ENCODE measurements around the gene TECPR1.

The TECPR1 gene

DNA sequence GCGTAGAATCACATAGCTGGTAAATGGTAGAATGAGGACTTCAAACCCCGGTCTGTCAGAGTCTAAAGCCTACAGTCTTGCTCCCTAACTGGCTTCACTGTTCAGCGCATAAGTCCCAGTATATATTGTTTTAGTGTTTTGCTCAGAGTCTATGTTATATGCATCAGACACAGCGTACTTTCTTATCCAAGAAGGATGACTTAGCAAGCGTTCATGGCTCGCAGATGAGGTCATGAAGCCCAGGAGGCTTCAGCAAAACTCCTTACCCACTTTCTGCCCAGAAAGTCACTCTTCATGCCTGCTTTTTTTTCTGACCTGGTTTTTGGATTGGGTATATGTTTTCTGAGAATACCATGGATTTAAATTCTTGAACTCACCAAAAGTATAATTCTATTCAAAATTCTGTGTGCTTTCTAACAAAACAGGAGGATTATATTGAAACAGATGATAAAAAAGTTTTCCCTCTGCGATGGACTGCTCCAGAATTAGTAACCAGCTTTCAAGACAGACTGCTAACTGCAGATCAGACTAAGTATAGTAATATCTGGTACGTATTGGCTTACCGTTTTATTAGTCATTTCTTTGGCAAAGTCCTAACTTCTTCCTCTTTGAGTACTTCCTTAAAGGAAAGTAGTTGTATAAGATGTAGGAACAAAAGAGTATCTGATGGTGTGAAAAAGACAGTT, 65.4 kb downstream of the TECPR1 start:
- no peak for DNase-seq

DNA sequence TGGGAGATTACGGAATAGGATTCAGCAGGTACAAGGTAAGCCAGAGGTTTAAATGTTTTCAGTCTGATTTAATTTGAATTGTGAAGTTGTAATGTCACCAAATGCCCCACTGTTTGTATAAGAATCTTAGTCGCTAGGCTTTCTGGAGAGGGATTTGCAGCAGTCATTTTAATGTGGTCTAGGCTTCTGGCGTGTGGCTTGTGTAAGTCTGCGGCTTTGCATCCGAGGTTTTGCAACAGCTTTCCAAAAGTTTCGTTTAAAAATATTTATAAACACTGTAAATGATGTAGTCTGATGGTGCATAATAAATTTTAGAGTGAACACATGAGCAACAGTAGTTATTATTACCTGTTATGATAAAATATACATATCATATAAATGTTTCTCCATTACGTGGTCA, 66.9 kb downstream of the TECPR1 start:
- no peak for DNase-seq

DNA sequence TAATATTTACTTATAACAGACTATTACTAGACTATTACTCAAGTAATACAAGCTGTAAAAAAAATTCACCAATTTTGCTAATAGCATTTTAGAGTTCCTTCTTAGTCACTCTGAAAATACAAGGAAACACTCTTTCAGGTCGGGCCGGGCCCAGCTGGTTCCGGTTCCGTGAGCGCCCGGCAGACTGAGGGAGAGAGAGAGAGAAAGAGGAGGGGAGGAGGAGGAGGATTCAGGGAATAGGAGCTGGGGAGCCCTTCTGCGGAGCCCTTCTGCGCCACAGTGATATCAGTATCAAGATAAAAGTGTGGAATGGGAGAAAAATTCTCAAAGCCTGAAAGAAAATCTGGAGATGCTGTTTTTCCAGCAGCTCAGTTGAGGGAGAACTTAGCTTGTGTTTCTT, 71.3 kb downstream of the TECPR1 start:
- no peak for DNase-seq

DNA sequence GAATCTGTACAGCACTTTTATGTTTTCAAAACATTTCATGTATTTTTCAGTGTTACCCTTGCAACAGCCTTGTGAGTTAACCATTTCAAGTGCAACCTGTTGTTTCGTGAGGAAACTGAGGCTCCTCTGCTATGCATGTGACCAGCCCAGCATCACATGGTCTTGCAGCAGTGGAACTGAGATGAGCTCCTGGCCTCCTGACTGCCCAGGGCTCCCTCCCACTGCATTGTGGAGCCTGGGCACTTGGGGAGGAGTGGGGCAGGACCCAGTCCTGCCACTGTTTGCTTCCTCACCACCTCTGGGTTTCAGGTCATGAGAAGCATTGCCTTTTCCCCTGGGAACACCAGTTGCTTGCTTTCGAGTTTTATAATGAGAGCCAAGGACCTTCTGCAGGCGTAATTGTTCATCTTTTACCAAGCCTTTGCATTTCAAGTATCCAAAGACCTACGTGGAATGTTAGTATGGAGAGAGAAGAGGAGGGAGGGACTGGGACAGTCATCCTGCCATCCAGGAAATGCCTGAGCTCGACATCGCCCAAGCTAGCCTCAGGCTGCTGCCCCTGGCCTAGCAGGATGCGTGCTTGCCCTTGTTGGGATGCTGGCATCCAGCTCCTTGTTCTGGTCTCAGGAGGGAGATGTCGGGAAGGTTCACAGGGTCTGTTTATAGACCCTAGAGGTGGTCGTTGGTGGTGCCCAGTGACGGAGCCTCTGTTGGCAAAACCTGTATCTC, 73.1 kb downstream of the TECPR1 start:
- DNase-seq = no peak

DNA sequence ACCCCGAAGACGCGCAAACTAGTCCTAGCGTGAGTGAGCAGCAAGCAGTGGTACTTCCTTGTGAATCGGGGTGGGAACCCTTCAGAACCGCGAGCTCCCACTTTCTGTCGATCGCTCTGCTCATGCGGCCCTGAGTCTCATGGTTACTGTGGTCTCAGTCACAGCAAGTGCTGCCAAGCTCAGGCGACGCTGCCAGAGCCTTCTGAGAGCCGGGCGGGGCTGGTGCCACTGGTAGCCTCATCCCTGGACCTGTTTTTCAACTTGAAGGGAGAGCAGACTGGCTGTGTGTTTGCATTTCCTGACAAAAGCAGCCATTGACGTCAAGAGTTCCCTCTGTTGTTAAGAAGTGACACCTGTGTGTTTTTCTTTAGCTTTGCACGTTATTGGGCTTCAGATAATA, 73.7 kb downstream of the TECPR1 start:
- no peak for DNase-seq

GRCh38 chr7:98177553-98177952, 74.5 kb downstream of the TECPR1 start:
- no peak for DNase-seq

- no peak for DNase-seq
These were observed 76.6 kb downstream of the TECPR1 start for GRCh38 chr7:98175260-98175940.

- DNase-seq = no peak
These were observed 77.4 kb downstream of the TECPR1 start for GRCh38 chr7:98174334-98175259.

DNA sequence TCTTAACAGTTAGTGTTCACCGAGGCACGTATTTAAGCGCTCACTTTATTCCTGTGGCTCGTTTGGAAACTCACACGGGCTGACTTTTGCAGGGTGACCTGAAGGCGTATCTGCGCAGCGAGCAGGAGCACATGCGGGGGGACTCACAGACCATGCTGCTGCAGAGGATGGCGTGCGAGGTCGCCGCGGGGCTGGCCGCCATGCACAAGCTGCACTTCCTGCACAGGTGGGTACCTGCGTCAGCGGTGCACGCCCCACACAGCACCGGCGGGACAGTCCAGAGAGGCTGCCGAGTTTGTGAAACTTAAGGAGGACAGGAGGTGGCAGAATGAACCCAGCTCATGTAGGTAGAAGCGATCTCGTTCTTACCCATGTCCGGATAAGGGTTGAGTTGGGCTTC, 80.6 kb downstream of the TECPR1 start:
- DNase-seq = no peak

GRCh38 chr7:98170966-98171365, 81.1 kb downstream of the TECPR1 start:
- DNase-seq = no peak

- no peak for DNase-seq
These were observed 83.0 kb downstream of the TECPR1 start for GRCh38 chr7:98168904-98169621.

DNA sequence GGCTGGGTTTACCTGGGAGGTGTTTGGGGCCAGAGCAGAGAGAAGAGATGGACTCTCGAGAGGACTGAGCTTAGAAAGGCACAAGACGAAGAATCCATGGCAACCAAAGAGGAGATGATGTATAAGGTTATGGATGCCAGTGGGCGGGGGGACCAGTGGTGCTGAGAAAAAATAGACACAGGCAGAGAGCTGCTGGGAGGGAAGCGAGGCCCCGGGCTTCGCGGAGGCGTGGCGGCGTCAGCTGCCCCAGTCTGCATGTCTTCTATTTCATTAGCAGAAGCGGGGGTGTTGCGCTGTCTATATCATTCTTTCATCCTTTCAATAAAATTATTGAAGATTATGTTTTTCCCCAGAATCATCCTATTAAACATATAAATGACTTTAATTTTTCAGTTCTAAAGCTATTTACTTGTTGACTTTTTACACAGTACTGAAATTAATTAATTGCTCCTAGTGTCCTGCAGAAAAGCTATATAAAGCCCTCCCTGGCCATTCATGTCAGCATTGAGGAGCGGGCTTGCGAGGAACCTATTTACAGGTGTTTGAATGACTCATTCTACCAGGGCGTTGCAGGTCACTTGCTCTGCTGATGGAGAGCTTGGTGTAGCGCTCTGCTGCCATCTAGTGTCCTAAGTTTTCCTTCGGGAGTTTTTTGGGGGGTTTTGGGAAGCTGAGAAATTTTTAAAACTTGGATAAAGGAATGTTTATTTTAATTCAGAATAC, 83.7 kb downstream of the TECPR1 start:
- peak; percentile 48 to 78 for DNase-seq

- no peak for DNase-seq
These were observed 84.4 kb downstream of the TECPR1 start for GRCh38 chr7:98167653-98168052.

- no peak for DNase-seq
These were observed 85.4 kb downstream of the TECPR1 start for GRCh38 chr7:98166668-98166970.

- DNase-seq = peak; percentile 47 to 58
These were observed 86.0 kb downstream of the TECPR1 start for GRCh38 chr7:98165827-98166667.

Measured in CD4-positive, alpha-beta T cell treated with Interleukin-4 for 1 hour (primary cell).